Natural killer cell (primary cell): ENCODE results near the gene POLR2A. TPM values are rescaled to one million over a fixed set of nuclear protein-coding genes. Genes with fewer than 3 reads are reported as not detected.

ENCODE experiments used
- ATAC-seq, 3 donors: fragments of 150-1000 bp in 2 of 3; fragments of 200-7000 bp in 1 of 3; cut with Tn5 transposase; 1 replicate in 1 of 3; 2 replicates in 2 of 3; pipeline ENCODE4 v1.10.0; 2021; ENCODE audit warnings: mild to moderate bottlenecking in 2 of 3, moderate library complexity in 2 of 3
- DNase-seq, 2 donors: peaks; one replicate each; pipeline versions ENCODE4 v3.0.0 to v3.0.0-alpha.2; 2013 to 2021; ENCODE audit warnings: mixed read lengths in 1 of 2
- H3K27ac ChIP-seq: one replicate; pipeline ENCODE4 v1.5.1; 2013; ENCODE audit warnings: mild to moderate bottlenecking, low read length
- H3K27me3 ChIP-seq: one replicate; pipeline ENCODE4 v1.6.1; 2013; ENCODE audit warnings: low read length; ENCODE audit not compliant: control insufficient read depth, insufficient read depth
- H3K36me3 ChIP-seq: one replicate; pipeline ENCODE4 v1.6.1; 2013; ENCODE audit warnings: low read length; ENCODE audit not compliant: control insufficient read depth, insufficient read depth
- H3K4me1 ChIP-seq: one replicate; pipeline ENCODE4 v1.6.1; 2013; ENCODE audit warnings: low read length; ENCODE audit not compliant: control insufficient read depth, insufficient read depth
- H3K4me3 ChIP-seq: one replicate; pipeline ENCODE4 v1.5.1; 2013; ENCODE audit warnings: low read length
- H3K9me3 ChIP-seq: one replicate; pipeline ENCODE4 v1.6.1; 2013; ENCODE audit warnings: low read length; ENCODE audit not compliant: control insufficient read depth, insufficient read depth
- H3K27ac Mint-ChIP-seq, 2 donors: one replicate each; pipeline ENCODE4 v1.8.0; 2022; ENCODE audit warnings: mild to moderate bottlenecking in 2 of 2, mixed read lengths in 2 of 2, moderate library complexity in 1 of 2
- H3K27me3 Mint-ChIP-seq, 2 donors: one replicate each; pipeline ENCODE4 v1.8.0; 2022; ENCODE audit warnings: low read depth in 2 of 2, mixed read lengths in 2 of 2
- H3K36me3 Mint-ChIP-seq: one replicate; pipeline ENCODE4 v1.8.0; 2022; ENCODE audit warnings: mixed read lengths
- H3K4me1 Mint-ChIP-seq, 2 donors: one replicate each; pipeline ENCODE4 v1.8.0; 2022; ENCODE audit warnings: mixed read lengths in 2 of 2
- H3K4me3 Mint-ChIP-seq: one replicate; pipeline ENCODE4 v1.8.0; 2022; ENCODE audit warnings: mild to moderate bottlenecking, moderate library complexity, mixed read lengths
- H3K9me3 Mint-ChIP-seq, 2 donors: one replicate each; pipeline ENCODE4 v1.8.0; 2022; ENCODE audit warnings: mixed read lengths in 2 of 2
- CTCF ChIP-seq: fragments of 200-600 bp; IDR thresholded peaks from one replicate; pipeline ENCODE4 v1.8.0; 2022; ENCODE audit warnings: antibody characterized with exemption
- WGBS: methylation state at CpG from one replicate; pipeline ENCODE4 v1.1.7; 2013; ENCODE audit warnings: missing lambda C conversion rate; ENCODE audit not compliant: insufficient coverage; 5-methylcytosine and 5-hydroxymethylcytosine counted together
- intact Hi-C: fragments of 100-400 bp; cut with micrococcal nuclease; formaldehyde crosslinking; loops from one replicate; pipeline ENCODE4 v1.14.2; 2022
- total RNA-seq, 4 donors: library from RNA; stranded (reverse); fragments of 120-200 nt in 1 of 4; gene quantifications; one replicate each; pipeline versions ENCODE4 v1.2.3 to v1.2.4, GENCODE V29; 2013 to 2022

The POLR2A gene
- total RNA-seq, 3 donors from 2014 or later (not counting 1 experiment from before 2014, with no cell fraction given): 515 to 879 (median 524) TPM

GRCh38 chr17:7459961-7460545, 24.1 kb upstream of the POLR2A start:
- DNase-seq (no peak), ATAC-seq (no peak)
- Mint-ChIP-seq H3K9me3 (no peaks in the 10 kb centered on the region), H3K4me3 (no peak overlapping the region), H3K36me3 (no peaks in the 10 kb centered on the region), H3K4me1 (peaks cover 10 to 19% of the 10 kb centered on the region in 2 donors), H3K27me3 (no peaks in the 10 kb centered on the region), H3K27ac (peak overlapping the region; percentile 38 to 57)
- peaks cover 22% of the 10 kb centered on the region for H3K36me3 ChIP-seq
- no peaks in the 10 kb centered on the region for H3K27me3 ChIP-seq
- TF ChIP-seq CTCF: no peak
- peaks cover 13% of the 10 kb centered on the region for H3K4me1 ChIP-seq
- WGBS: 90% methylated on average over 3 of the region's 3 CpGs
- no peaks in the 10 kb centered on the region for H3K9me3 ChIP-seq
- H3K27ac ChIP-seq: no peak overlapping the region
- intact Hi-C loops: no loop called here
- no peak overlapping the region for H3K4me3 ChIP-seq

- ATAC-seq: no peak
- intact Hi-C loops: no loop called here
- H3K27ac Mint-ChIP-seq: peak overlapping the region in 1 of 2 donors; percentile 24
These were observed 23.1 kb upstream of the POLR2A start for GRCh38 chr17:7460850-7461660.

GRCh38 chr17:7462474-7463371, 21.4 kb upstream of the POLR2A start:
- Mint-ChIP-seq H3K27ac (peak overlapping the region in 1 of 2 donors; percentile 27), H3K27me3 (no peaks in the 10 kb centered on the region), H3K36me3 (no peaks in the 10 kb centered on the region), H3K4me3 (no peak overlapping the region), H3K4me1 (peaks cover 11 to 23% of the 10 kb centered on the region in 2 donors), H3K9me3 (no peaks in the 10 kb centered on the region)
- H3K27ac ChIP-seq: no peak overlapping the region
- no peak overlapping the region for H3K4me3 ChIP-seq
- no peak for DNase-seq
- no peak for TF ChIP-seq CTCF
- H3K4me1 ChIP-seq: peaks cover 12% of the 10 kb centered on the region
- WGBS: 95% methylated on average over 44 of the region's 44 CpGs
- peaks cover 35% of the 10 kb centered on the region for H3K36me3 ChIP-seq
- no peaks in the 10 kb centered on the region for H3K9me3 ChIP-seq
- H3K27me3 ChIP-seq: no peaks in the 10 kb centered on the region
- peak in 1 of 3 donors; percentile 6 for ATAC-seq
- intact Hi-C loops: no loop called here

More at GRCh38 chr17:7460850-7461660, 23.1 kb upstream of the POLR2A start:
- Histone ChIP-seq H3K27me3 (no peaks in the 10 kb centered on the region), H3K36me3 (peaks cover 28% of the 10 kb centered on the region), H3K4me1 (peaks cover 8% of the 10 kb centered on the region), H3K27ac (no peak overlapping the region), H3K9me3 (no peaks in the 10 kb centered on the region), H3K4me3 (no peak overlapping the region)
- Mint-ChIP-seq H3K27me3 (no peaks in the 10 kb centered on the region), H3K9me3 (no peaks in the 10 kb centered on the region), H3K4me1 (peaks cover 4 to 14% of the 10 kb centered on the region in 2 donors), H3K4me3 (no peak overlapping the region), H3K36me3 (no peaks in the 10 kb centered on the region)
- TF ChIP-seq CTCF: no peak
- 97% methylated on average over 6 of the region's 7 CpGs for WGBS
- no peak for DNase-seq
